Chondrocyte (in vitro differentiated cells): ENCODE measurements around the gene NELFB. TPM values are rescaled to one million over a fixed set of nuclear protein-coding genes. Genes with fewer than 3 reads are reported as not detected.

Source experiments
- DNase-seq: peaks from one replicate; pipeline ENCODE4 v3.0.0; 2021; ENCODE audit warnings: mixed read lengths, low spot score
- H3K27ac Mint-ChIP-seq: one replicate; pipeline ENCODE4 v1.8.0; 2021; ENCODE audit warnings: mild to moderate bottlenecking, moderate library complexity, mixed read lengths; ENCODE audit not compliant: unreplicated experiment
- H3K27me3 Mint-ChIP-seq: 2 replicates; pipeline ENCODE4 v1.8.0; 2021; ENCODE audit warnings: low read depth, mixed read lengths
- H3K36me3 Mint-ChIP-seq: 2 replicates; pipeline ENCODE4 v1.8.0; 2021; ENCODE audit warnings: low read depth, mixed read lengths
- H3K4me1 Mint-ChIP-seq: 2 replicates; pipeline ENCODE4 v1.8.0; 2021; ENCODE audit warnings: low read depth, mild to moderate bottlenecking, mixed read lengths
- H3K4me3 Mint-ChIP-seq: one replicate; pipeline ENCODE4 v1.8.0; 2021; ENCODE audit warnings: mild to moderate bottlenecking, moderate library complexity, mixed read lengths; ENCODE audit not compliant: unreplicated experiment
- H3K9me3 Mint-ChIP-seq: 2 replicates; pipeline ENCODE4 v1.8.0; 2021; ENCODE audit warnings: low read depth, mixed read lengths
- total RNA-seq: library from RNA; stranded (reverse); gene quantifications from 3 replicates; pipeline ENCODE4 v1.2.1, GENCODE V29; 2021
- TF ChIP-seq, protein P1 (sequence below): fragments of 200-600 bp; sonication (generic); IDR thresholded peaks from 2 replicates; pipeline ENCODE4 v1.5.0; 2021; ENCODE audit warnings: antibody characterized with exemption, mild to moderate bottlenecking, moderate library complexity

Gene NELFB
- total RNA-seq, 1 donor from 2014 or later = 48.0 TPM

DNA sequence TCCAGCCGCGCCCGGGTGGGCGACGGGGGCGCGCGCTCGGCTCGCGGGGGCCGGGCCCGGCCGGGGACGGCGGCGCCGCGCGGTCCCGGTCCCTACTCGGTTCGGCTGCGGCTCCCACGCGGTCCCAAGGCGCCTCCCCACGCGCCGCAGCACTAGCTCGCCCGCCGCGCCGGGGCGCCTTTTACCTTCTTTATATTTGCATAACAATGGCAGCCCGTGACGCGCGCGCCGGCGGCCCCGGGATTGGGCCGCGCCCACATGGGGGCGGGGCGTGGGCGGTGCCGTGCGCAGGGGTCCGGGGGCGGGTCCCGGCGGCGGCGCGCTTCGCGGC is 47.0 kb downstream of the NELFB start, which contains the start of gene NRARP:
TSS of gene NRARP (minus strand) at position 154 of the 331 bp plus-strand sequence. CDS start 343 bp downstream, outside the sequence.
- H3K4me3 Mint-ChIP-seq = peak within 1 kb of the TSS; percentile 74
- TF ChIP-seq, protein P1, sequence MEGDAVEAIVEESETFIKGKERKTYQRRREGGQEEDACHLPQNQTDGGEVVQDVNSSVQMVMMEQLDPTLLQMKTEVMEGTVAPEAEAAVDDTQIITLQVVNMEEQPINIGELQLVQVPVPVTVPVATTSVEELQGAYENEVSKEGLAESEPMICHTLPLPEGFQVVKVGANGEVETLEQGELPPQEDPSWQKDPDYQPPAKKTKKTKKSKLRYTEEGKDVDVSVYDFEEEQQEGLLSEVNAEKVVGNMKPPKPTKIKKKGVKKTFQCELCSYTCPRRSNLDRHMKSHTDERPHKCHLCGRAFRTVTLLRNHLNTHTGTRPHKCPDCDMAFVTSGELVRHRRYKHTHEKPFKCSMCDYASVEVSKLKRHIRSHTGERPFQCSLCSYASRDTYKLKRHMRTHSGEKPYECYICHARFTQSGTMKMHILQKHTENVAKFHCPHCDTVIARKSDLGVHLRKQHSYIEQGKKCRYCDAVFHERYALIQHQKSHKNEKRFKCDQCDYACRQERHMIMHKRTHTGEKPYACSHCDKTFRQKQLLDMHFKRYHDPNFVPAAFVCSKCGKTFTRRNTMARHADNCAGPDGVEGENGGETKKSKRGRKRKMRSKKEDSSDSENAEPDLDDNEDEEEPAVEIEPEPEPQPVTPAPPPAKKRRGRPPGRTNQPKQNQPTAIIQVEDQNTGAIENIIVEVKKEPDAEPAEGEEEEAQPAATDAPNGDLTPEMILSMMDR = no peak
- H3K9me3 Mint-ChIP-seq = no peaks in the 10 kb centered on the region
- peak within 1 kb of the TSS; percentile 22 for H3K27ac Mint-ChIP-seq
- H3K36me3 Mint-ChIP-seq = no peaks in the 10 kb centered on the region
- no peaks in the 10 kb centered on the region for H3K27me3 Mint-ChIP-seq
- H3K4me1 Mint-ChIP-seq = peaks cover 23% of the 10 kb centered on the region
- DNase-seq = no peak

DNA sequence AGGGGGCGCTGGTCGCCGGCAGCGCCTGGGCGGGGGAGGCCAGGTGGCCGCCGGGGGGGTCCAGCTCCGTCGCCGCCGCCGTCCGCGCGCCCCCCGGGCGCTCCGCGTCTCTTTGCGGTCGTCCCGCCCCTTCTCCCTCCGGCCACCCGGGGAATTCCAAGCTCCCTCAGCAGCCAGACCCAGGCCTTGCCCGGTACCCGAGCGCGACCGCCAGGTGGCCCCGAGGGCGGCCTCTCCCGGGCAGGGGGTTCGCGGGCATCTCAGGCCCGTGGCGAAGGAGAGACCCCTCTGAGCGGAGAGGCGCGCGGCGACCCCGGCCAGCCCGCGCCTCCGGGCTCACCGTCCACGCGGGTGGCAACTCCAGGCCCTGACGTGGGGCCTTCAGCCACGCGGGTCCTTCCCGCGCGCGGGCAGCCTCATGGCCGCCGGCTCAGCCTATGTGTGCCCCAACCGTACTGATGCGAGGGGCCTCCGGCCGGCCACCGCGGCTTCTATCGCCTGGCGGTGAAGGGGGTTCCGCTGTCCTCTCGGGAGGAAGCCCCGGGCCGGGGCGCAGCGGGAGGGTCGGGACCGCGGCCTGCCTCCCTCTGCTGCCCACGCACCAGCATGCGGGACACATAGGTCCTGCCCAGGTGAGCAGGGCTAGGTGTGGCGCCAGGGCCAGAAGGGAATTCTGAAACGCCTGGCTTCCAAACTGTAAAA is 47.5 kb downstream of the NELFB start:
- Mint-ChIP-seq H3K4me3 (no peak overlapping the region), H3K27me3 (no peaks in the 10 kb centered on the region), H3K4me1 (peaks cover 22% of the 10 kb centered on the region), H3K36me3 (no peaks in the 10 kb centered on the region), H3K9me3 (no peaks in the 10 kb centered on the region), H3K27ac (no peak overlapping the region)
- TF ChIP-seq, protein P1 = peak; percentile 79
- no peak for DNase-seq

DNA sequence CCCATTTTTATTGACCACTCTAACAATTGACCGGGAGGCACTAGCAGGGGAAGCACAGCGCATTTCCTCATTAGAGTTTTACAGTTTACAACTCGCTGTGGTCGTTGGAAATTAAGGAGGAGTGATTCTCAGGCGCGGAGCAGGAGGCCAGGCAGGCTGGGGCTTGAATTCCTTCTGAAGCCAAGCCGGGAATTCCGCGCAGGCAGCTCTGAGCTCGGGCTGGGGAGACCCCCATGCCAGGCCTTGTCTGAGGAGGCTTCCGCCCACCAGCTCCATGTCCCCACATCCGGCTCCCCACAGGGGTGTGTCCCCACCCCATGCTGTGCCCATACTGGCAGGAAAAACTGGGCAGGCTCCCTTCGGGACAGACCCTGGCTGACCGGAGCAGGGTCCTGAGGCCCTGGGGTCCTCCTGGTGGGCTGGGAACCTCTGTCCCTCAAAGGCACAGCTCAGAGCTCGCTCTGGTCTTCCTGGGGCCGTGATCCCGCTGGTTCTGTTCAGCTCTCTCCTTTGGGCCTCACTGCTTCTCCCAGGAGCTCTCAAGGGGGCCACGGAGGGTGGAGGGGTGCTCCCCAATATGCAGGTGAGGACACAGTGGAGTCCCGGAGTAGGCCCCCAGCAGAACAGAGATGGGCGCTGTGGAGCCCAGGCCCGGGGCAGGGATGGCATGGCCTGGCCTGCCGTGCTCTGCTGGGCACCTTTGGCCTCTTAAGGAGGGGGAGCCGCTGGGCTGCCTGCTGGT is 48.2 kb downstream of the NELFB start:
- Mint-ChIP-seq H3K9me3 (no peaks in the 10 kb centered on the region), H3K4me1 (peaks cover 22% of the 10 kb centered on the region), H3K36me3 (no peaks in the 10 kb centered on the region), H3K27me3 (no peaks in the 10 kb centered on the region), H3K27ac (no peak overlapping the region), H3K4me3 (no peak overlapping the region)
- DNase-seq = peak; percentile 68
- TF ChIP-seq, protein P1 = no peak

DNA sequence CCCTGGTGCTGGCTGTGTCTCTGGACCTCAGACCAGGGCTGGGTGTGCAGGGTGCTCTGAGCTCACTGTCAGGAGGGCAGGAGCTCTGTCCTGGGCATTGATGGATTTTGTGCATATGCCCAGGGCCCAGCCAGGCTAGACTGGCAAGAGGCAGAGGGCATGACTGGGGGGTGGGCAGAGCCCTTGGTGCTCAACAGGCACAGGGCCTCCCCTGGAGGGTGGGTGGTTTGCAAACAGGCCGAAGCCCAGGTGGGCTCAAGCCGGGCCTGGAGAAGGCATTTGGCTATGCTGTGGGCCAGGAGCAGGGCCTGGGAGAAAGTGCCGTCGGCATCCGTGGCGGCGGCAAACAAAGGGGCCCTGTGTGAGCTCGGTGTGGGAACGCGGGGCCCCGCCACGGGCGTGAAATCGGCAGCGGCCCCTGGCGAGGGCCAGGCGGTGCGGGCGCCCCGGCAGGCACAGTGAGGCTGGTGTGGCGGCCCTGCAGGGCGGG is 48.8 kb downstream of the NELFB start:
- no peak overlapping the region for H3K27ac Mint-ChIP-seq
- TF ChIP-seq, protein P1 = no peak
- H3K4me1 Mint-ChIP-seq = peaks cover 22% of the 10 kb centered on the region
- H3K9me3 Mint-ChIP-seq = no peaks in the 10 kb centered on the region
- DNase-seq = peak; percentile 87
- H3K27me3 Mint-ChIP-seq = no peaks in the 10 kb centered on the region
- no peak overlapping the region for H3K4me3 Mint-ChIP-seq
- no peaks in the 10 kb centered on the region for H3K36me3 Mint-ChIP-seq

DNA sequence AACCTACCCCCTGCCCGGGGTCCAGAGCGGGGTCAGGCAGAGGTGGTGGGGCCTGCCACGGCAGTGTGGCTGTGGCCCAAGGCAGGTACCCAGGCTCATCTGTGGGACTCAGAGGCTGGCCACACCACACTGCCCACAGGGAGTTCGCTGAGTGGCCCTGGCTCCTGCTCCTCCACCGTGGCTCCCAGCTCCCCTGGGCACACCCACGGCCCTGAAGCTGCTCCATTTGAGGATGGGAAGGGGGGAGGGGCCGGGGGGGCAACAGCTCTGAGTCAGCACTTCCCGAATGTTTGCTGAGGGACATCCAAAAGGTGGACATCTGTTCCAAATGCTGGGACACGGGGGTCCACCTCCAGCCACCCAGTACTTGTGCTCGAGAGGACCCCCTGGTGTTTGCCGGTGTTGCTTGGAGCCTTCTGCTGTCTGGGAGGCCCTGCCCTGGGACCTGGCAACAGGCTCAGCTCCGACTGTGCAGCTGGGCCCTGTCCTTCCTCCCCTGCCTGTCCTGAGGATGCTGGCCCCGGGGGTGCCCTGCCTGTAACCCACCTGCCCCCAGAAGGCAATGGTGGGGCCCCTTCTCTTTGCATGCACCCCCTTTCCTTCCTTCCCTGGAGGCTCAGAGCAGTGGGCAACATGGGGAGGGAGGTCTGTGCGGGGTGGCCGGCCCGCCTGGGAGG is 49.4 kb downstream of the NELFB start:
- no peaks in the 10 kb centered on the region for H3K36me3 Mint-ChIP-seq
- DNase-seq = peak; percentile 58
- H3K27ac Mint-ChIP-seq = peak overlapping the region; percentile 27
- H3K9me3 Mint-ChIP-seq = no peaks in the 10 kb centered on the region
- no peak overlapping the region for H3K4me3 Mint-ChIP-seq
- H3K4me1 Mint-ChIP-seq = peaks cover 22% of the 10 kb centered on the region
- TF ChIP-seq, protein P1 = peak; percentile 55
- H3K27me3 Mint-ChIP-seq = no peaks in the 10 kb centered on the region
